K562 (cell line): ENCODE results near the gene EEF1A2. TPM values are rescaled to one million over a fixed set of nuclear protein-coding genes. Genes with fewer than 3 reads are reported as not detected.
A peak's percentile ranks its signal among the peaks of the same experiment; 100 is the strongest.

Source experiments
- BDP1 ChIP-seq: IDR thresholded peaks from 3 replicates; pipeline ENCODE4 v1.6.1; 2011; ENCODE audit not compliant: insufficient read length, insufficient read depth
- CBX5 ChIP-seq: IDR thresholded peaks from 2 replicates; pipeline ENCODE4 v1.6.1; 2014; ENCODE audit warnings: low read depth, borderline replicate concordance
- CCNT2 ChIP-seq: IDR thresholded peaks from 2 replicates; pipeline ENCODE4 v1.6.1; 2011; ENCODE audit warnings: borderline replicate concordance, low read depth, mild to moderate bottlenecking, moderate library complexity, mixed read lengths, low read length; ENCODE audit not compliant: insufficient read length; ENCODE audit errors: extremely low read depth
- HDAC1 ChIP-seq, 2 experiments: fragments of 450-650 bp; IDR thresholded peaks; 2 replicates each; pipeline ENCODE4 v1.6.1; 2016 to 2017; ENCODE audit warnings: inconsistent platforms in 1 of 2, mild to moderate bottlenecking in 1 of 2, moderate library complexity in 1 of 2
- IRF2 ChIP-seq: sonication (generic); formaldehyde crosslinking; IDR thresholded peaks from 2 replicates; pipeline ENCODE4 v1.8.1; 2022; ENCODE audit warnings: mild to moderate bottlenecking, missing genetic modification reagents
- KLF16 ChIP-seq: IDR thresholded peaks from 2 replicates; pipeline ENCODE4 v1.6.1; 2016; ENCODE audit warnings: antibody characterized with exemption
- MCM7 ChIP-seq, 2 experiments: fragments of 450-650 bp; IDR thresholded peaks; 2 replicates each; pipeline ENCODE4 v1.6.1; 2016 to 2018
- PRMT5 ChIP-seq: sonication (generic); formaldehyde crosslinking; IDR thresholded peaks from 2 replicates; pipeline ENCODE4 v1.5.0; 2020; ENCODE audit warnings: missing genetic modification reagents
- SAFB ChIP-seq: fragments of 200-400 bp; formaldehyde crosslinking; IDR thresholded peaks from 2 replicates; pipeline ENCODE4 v1.6.1; 2017; ENCODE audit warnings: low read depth, low read length, borderline replicate concordance
- SPI1 ChIP-seq: IDR thresholded peaks from 2 replicates; pipeline ENCODE4 v1.6.1; 2011; ENCODE audit warnings: low read depth, low read length, control low read depth, borderline replicate concordance
- TAF1 ChIP-seq: IDR thresholded peaks from 2 replicates; pipeline ENCODE4 v1.6.1; 2011; ENCODE audit warnings: mild to moderate bottlenecking, low read length, moderate library complexity; ENCODE audit not compliant: insufficient read depth, control insufficient read depth, severe bottlenecking; ENCODE audit errors: extremely low read depth
- TAF7 ChIP-seq: fragments of 450-650 bp; IDR thresholded peaks from 2 replicates; pipeline ENCODE4 v1.6.1; 2016; ENCODE audit warnings: missing genetic modification characterization, missing compliant biosample characterization
- ZC3H8 ChIP-seq: fragments of 450-650 bp; IDR thresholded peaks from 2 replicates; pipeline ENCODE4 v1.6.1; 2017
- ZNF282 ChIP-seq: sonication (generic); formaldehyde crosslinking; IDR thresholded peaks from 2 replicates; pipeline ENCODE4 v1.8.1; 2023; ENCODE audit warnings: missing genetic modification reagents
- ZNF699 ChIP-seq: fragments of 250-450 bp; sonication (Bioruptor Pico); IDR thresholded peaks from 2 replicates; pipeline ENCODE4 v1.8.0; 2021; ENCODE audit warnings: mild to moderate bottlenecking, moderate library complexity; ENCODE audit not compliant: insufficient replicate concordance
- polyA plus RNA-seq, 8 experiments: library from polyadenylated mRNA; depleted of rRNA in 4 of 8; stranded (reverse) in 5 of 8; unstranded in 3 of 8; fragments of >200 nt; fragmentation: Nextera tagmentation in 2 of 8; fragmentation: Illumina TruSeq in 1 of 8; extraction: Ambion mirVana in 2 of 8; extraction: Trizol in 1 of 8; gene quantifications; 2 replicates each; pipeline versions ENCODE4 v1.2.1 to v1.2.3, GENCODE V29; 2011 to 2014; ENCODE audit warnings: inconsistent platforms in 1 of 8, missing spikeins in 1 of 8
- total RNA-seq, 7 experiments: library from RNA; depleted of rRNA in 6 of 7; stranded (reverse); fragments of >200 nt in 6 of 7; fragmentation: Illumina TruSeq in 2 of 7; extraction: Trizol in 2 of 7; gene quantifications; 2 replicates each; pipeline versions ENCODE4 v1.2.1 to v1.2.3, GENCODE V29; 2011 to 2021; ENCODE audit warnings: low replicate concordance in 1 of 7
- TF ChIP-seq, protein P1 (sequence below): fragments of 450-650 bp; IDR thresholded peaks from 2 replicates; pipeline ENCODE4 v1.6.1; 2017; ENCODE audit warnings: mild to moderate bottlenecking, moderate library complexity
- TF ChIP-seq, protein P2 (sequence below): fragments of 250-450 bp; sonication (Bioruptor Pico); IDR thresholded peaks from 2 replicates; pipeline ENCODE4 v1.5.0; 2021; ENCODE audit warnings: mild to moderate bottlenecking, borderline replicate concordance
- TF ChIP-seq, protein P3 (sequence below): sonication (generic); formaldehyde crosslinking; IDR thresholded peaks from 2 replicates; pipeline ENCODE4 v1.8.0; 2022; ENCODE audit warnings: mild to moderate bottlenecking, missing genetic modification reagents
- TF ChIP-seq, protein P4 (sequence below): IDR thresholded peaks from 2 replicates; pipeline ENCODE4 v1.6.1; 2011; ENCODE audit not compliant: insufficient read length; ENCODE audit errors: extremely low read depth
- TF ChIP-seq, protein P5 (sequence below), 2 experiments: fragments of 450-650 bp in 1 of 2; IDR thresholded peaks; 2 replicates each; pipeline ENCODE4 v1.6.1; 2011 to 2017; ENCODE audit warnings: low read depth in 2 of 2, antibody characterized with exemption in 1 of 2, borderline replicate concordance in 1 of 2, low read length in 1 of 2, mild to moderate bottlenecking in 1 of 2, mixed read lengths in 1 of 2; ENCODE audit not compliant: control insufficient read depth in 1 of 2

The EEF1A2 gene
- total and polyA plus RNA-seq, 9 of the 15 experiments (the other 6 are each of a cell fraction or from before 2014, with no cell fraction given), result 0.04 to 29.6 (median 11.5) TPM

DNA sequence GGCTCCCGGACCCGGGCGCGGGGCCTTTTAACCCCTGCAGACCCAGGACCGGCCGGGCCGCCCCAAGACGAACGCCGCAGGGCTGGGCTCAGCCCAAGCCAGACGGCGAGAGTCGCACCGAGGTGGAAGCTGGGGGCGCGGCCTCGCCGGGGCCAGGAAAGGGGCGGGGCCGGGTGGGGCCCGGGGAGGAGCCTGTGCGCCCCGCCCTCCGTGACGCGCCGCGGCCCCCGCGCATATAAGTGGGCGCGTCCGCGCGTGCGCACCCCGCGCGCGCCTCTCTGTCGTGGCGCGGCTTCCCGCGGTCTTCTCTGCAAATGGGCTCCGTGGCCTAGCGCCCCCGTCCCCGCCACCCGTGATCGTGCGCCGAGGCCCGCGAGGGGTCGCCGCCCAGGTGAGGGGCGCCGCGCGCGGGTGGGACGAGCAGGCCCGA lies 21.6 kb upstream of the EEF1A2 start, which contains the start of gene PPDPF (continued):
- TF ChIP-seq SAFB (peak; percentile 97), BDP1 (no peak), TAF7 (tag) (no peak), CCNT2 (peak; percentile 39), MCM7 (IDR thresholded peaks at IDR 0.05) (no peak), IRF2 (CRISPR knock-in tag) (no peak), ZNF282 (CRISPR knock-in tag) (no peak), SPI1 (no peak), KLF16 (no peak), HDAC1 (IDR thresholded peaks at IDR 0.05) (no peak), CBX5 (no peak), ZNF699 (CRISPR knock-in tag) (no peak), ZC3H8 (no peak), TAF1 (peak; percentile 85), PRMT5 (no peak)
- TF ChIP-seq, protein P1, sequence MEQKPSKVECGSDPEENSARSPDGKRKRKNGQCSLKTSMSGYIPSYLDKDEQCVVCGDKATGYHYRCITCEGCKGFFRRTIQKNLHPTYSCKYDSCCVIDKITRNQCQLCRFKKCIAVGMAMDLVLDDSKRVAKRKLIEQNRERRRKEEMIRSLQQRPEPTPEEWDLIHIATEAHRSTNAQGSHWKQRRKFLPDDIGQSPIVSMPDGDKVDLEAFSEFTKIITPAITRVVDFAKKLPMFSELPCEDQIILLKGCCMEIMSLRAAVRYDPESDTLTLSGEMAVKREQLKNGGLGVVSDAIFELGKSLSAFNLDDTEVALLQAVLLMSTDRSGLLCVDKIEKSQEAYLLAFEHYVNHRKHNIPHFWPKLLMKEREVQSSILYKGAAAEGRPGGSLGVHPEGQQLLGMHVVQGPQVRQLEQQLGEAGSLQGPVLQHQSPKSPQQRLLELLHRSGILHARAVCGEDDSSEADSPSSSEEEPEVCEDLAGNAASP, result no peak
- TF ChIP-seq, protein P2, sequence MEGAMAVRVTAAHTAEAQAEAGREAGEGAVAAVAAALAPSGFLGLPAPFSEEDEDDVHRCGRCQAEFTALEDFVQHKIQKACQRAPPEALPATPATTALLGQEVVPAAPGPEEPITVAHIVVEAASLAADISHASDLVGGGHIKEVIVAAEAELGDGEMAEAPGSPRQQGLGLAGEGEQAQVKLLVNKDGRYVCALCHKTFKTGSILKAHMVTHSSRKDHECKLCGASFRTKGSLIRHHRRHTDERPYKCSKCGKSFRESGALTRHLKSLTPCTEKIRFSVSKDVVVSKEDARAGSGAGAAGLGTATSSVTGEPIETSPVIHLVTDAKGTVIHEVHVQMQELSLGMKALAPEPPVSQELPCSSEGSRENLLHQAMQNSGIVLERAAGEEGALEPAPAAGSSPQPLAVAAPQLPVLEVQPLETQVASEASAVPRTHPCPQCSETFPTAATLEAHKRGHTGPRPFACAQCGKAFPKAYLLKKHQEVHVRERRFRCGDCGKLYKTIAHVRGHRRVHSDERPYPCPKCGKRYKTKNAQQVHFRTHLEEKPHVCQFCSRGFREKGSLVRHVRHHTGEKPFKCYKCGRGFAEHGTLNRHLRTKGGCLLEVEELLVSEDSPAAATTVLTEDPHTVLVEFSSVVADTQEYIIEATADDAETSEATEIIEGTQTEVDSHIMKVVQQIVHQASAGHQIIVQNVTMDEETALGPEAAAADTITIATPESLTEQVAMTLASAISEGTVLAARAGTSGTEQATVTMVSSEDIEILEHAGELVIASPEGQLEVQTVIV (CRISPR knock-in tag), result no peak
- TF ChIP-seq, protein P3, sequence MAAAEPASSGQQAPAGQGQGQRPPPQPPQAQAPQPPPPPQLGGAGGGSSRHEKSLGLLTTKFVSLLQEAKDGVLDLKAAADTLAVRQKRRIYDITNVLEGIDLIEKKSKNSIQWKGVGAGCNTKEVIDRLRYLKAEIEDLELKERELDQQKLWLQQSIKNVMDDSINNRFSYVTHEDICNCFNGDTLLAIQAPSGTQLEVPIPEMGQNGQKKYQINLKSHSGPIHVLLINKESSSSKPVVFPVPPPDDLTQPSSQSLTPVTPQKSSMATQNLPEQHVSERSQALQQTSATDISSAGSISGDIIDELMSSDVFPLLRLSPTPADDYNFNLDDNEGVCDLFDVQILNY (CRISPR knock-in tag), result no peak
- TF ChIP-seq, protein P4, sequence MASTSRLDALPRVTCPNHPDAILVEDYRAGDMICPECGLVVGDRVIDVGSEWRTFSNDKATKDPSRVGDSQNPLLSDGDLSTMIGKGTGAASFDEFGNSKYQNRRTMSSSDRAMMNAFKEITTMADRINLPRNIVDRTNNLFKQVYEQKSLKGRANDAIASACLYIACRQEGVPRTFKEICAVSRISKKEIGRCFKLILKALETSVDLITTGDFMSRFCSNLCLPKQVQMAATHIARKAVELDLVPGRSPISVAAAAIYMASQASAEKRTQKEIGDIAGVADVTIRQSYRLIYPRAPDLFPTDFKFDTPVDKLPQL, result no peak
- TF ChIP-seq, protein P5, sequence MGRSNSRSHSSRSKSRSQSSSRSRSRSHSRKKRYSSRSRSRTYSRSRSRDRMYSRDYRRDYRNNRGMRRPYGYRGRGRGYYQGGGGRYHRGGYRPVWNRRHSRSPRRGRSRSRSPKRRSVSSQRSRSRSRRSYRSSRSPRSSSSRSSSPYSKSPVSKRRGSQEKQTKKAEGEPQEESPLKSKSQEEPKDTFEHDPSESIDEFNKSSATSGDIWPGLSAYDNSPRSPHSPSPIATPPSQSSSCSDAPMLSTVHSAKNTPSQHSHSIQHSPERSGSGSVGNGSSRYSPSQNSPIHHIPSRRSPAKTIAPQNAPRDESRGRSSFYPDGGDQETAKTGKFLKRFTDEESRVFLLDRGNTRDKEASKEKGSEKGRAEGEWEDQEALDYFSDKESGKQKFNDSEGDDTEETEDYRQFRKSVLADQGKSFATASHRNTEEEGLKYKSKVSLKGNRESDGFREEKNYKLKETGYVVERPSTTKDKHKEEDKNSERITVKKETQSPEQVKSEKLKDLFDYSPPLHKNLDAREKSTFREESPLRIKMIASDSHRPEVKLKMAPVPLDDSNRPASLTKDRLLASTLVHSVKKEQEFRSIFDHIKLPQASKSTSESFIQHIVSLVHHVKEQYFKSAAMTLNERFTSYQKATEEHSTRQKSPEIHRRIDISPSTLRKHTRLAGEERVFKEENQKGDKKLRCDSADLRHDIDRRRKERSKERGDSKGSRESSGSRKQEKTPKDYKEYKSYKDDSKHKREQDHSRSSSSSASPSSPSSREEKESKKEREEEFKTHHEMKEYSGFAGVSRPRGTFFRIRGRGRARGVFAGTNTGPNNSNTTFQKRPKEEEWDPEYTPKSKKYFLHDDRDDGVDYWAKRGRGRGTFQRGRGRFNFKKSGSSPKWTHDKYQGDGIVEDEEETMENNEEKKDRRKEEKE (IDR thresholded peaks at IDR 0.05; ENCODE audit: borderline replicate concordance in 1 of 2, control insufficient read depth in 1 of 2, low read depth in 2 of 2, low read length in 1 of 2), result no peak
